ENCODE data around the gene ERCC1.
A peak's percentile ranks its signal among the peaks of the same experiment; 100 is the strongest.
"Not testable (repeated sequence)": the region's sequence is repeated elsewhere in the genome, so short reads cannot be mapped to it uniquely, and the experiment has no call there.

Gene ERCC1

GRCh38 chr19:45428384-45429231 lies 4.9 kb upstream of the ERCC1 start:
- DNase-seq = peak; percentile 29 to 48

DNA sequence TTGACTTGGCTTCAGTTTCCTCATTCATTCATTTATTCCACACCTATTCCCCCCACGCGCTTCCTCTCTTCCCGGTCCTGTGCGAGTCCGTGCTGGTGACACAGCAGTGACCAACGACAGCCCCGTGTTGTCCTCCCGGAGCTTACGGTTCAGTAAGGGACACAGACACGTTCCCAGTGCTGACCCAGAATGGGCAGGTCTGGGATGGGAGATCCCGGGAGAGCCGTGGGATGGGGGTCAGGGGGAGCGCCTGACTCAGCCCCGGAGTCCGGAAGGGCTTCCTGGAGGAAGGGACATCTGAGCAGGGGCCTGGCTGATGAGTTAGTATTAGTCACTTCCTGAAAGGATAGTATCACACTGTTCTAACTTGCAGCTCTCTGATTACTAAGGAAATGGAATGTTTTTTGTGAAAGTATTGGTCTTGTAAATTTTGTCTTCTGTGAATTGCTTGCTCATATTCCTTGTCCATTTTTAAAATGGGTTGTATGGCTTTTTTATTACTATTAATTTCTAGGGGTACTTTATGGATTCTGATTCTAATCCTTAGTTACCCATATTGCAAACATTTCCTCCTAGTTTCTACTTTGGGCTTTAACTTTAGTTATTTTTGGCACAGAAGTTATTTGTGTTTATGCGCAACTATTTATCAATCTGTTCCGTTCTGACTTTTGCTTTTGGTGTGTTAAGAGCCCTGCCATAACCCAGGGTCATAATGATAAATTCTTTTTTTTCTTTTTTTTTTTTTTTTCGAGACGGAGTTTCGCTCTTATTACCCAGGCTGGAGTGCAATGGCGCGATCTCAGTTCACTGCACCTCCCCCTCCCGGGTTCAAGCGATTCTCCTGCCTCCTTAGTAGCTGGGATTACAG lies 708 bp upstream of the ERCC1 start:
- peak in 1 of 2 donors; percentile 55 for DNase-seq

DNA sequence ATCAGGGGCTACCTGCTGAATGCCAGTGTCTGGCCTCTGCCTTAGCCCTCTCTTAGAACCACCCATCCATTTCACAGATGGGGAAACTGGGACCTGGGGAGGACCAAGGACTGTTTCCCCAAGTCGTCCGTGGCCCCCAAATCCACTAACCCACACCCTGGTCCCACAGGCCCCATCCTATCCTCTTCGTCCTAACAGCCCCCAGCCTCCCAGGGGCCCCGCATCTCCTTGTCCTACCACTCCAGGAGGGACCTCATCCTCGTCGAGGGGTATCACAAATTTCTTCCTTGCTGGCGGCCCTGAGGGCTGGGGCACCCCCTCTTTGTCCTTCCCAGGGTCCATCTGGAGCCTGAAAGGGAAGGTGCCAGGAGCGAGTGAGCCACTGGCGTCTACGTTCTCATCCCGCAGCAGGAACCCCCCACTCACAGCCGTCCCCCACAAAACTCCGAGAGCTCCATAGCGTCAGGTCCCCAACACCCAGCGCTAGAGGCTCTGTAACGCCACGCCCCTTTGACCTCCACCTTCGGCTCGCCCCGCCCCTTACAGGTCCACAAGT lies 606 bp downstream of the ERCC1 start:
- DNase-seq = peak in 1 of 2 donors; percentile 91

DNA sequence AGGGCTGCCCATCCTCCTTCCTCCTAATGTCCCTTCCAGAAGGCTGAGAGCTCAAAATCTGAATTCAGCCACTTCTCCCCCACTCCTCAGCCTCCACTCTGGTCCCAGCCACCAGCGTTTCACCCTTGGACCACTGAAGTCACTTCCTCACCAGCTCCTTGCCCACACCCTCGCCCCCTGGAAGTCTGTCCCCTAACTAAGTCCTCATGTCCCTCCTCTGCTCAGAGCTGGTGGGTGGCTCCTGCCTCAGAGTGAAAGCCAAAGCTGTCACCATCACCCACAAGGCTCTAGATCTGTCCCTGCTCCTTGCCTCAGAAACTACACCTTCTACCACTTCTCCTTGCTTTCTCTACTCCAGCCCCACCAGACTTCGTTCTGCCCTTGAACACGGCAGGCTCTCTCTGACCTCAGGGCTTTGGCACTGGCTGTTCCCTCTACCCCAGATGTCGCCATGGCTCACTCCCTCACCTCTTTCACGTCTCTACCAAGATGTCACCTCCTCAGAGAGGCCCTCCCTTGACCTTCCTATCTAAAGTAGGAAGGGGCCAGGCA lies 1.7 kb downstream of the ERCC1 start:
- DNase-seq = no peak

DNA sequence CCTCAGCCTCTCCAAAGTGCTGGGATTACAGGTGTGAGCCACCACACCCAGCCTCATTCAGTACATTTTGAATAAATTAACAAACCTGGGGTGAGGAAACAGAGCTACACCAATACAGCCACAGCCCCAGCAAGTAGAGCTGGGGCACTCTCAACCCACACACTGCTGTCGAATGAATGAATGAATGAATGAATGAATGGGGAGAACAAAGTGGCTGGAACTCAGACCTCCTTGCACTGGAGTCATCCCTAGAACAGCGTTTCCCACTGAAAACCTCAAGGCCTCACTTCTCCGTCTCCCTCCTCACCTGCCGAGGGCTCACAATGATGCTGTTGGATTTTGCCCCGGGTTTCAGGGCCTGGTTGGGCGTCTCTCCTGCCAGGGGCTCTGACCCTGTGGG lies 2.8 kb downstream of the ERCC1 start:
- no peak for DNase-seq

GRCh38 chr19:45420356-45420755 lies 3.4 kb downstream of the ERCC1 start:
- DNase-seq = no peak

- no peak for DNase-seq
Observed at GRCh38 chr19:45419895-45420294, 3.8 kb downstream of the ERCC1 start.

GRCh38 chr19:45419396-45419795 lies 4.3 kb downstream of the ERCC1 start:
- peak in 1 of 2 donors; percentile 69 for DNase-seq

DNA sequence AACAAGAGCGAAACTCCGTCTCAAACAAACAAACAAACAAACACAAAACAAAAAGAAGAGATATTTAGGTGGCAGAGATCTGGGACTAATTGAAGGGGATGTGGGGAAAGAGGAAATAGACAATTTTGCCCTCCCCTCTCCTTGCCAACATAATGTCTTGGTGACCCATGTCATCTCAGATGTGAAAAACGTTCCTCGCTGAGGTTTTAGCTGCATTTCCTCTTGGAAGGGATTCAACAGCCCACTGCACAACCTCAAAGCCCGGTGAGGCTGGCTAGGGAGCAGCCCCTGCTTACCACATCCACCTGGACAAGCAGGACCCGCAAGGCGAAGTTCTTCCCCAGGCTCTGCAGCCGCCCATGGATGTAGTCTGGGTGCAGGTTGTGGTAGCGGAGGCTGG lies 4.9 kb downstream of the ERCC1 start:
- DNase-seq = no peak

- DNase-seq = no peak
Observed at GRCh38 chr19:45417151-45417550, 6.6 kb downstream of the ERCC1 start.

DNA sequence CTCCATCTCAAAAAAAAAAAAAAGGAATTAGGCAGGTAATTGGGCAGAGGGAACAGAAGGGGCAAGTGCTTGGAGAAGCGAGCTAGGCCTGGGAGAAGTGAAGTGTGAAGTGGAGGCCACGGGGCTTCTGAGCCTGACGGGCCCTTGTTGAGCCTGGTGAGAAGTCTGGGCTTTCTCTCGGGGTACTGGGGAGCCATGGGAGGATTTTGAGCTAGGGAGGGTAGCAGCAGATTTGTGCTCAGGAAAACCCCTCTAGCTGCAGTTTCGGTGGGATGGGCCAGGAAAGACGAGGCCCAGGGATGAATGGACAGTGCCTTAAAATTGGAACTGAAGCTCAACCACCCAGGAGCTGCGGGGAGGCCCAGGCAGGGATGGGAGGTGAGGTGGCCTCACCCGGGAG lies 9.2 kb downstream of the ERCC1 start:
- no peak for DNase-seq

DNA sequence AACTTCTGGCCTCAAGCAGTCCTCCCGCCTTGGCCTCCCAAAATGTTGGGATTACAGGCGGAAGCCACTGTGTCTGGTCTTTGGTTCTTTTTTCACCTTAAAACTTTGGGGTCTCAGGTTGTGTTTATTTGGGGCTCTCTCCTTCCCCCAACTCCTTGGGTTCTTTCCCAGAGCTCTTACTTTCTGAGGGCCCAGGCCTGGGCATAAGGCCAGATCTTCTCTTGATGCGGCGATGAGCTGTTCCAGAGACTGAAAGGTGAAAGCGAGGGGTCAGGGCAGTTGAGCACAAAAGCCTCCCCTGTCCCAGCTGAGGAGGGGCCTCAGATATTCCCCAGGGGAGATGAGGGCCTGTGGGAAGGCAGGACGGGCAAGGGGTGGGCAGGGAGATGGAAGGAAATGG lies 10.2 kb downstream of the ERCC1 start:
- no peak for DNase-seq

DNA sequence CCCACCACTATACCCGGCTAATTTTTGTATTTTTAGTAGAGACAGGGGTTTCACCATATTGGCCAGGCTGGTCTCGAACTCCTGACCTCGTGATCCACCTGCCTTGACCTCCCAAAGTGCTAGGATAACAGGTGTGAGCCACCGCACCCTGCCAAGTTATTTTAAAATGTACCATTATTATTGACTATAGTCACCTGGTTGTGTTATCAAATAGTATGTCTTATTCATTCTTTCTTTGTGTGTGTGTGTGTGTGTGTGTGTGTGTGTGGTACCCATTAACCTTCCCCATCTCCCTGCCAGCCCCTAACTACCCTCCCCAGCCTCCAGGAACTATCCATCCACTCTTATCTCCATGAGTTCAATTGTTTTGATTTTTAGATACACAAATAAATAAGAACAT lies 13.4 kb downstream of the ERCC1 start:
- not testable (repeated sequence) for DNase-seq

DNA sequence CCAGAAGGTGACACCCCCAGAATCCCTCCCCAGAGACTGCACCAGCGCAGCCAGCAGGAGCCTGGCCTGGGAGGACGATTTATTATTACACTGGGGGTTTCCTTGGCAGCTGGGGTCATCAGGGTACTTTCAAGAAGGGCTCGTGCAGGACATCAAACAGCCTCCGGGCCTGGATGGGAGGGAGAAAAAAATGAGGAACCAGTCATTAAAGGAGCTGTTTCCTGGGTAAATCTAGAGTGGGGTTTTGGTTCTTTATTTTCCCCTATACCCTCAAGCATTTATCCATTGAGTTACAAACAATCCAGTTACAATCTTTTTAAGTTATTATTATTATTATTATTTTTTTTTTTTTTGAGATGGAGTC lies 14.2 kb downstream of the ERCC1 start:
- no peak for DNase-seq

- no peak for DNase-seq
Observed at GRCh38 chr19:45408830-45409556, 14.7 kb downstream of the ERCC1 start.

DNA sequence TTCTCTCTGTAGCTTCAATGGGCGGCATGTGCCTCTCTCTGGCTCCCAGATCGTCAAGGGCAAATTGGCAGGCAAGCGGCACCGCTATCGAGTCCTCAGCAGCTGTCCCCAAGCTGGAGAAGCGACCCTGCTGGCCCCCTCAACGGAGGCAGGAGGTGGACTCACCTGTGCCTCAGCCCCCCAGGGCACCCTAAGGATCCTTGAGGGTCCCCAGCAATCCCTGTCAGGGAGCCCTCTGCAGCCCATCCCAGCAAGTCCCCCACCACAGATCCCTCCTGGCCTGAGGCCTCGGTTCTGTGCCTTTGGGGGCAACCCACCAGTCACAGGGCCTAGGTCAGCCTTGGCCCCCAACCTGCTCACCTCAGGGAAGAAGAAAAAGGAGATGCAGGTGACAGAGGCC lies 15.6 kb downstream of the ERCC1 start:
- no peak for DNase-seq

DNA sequence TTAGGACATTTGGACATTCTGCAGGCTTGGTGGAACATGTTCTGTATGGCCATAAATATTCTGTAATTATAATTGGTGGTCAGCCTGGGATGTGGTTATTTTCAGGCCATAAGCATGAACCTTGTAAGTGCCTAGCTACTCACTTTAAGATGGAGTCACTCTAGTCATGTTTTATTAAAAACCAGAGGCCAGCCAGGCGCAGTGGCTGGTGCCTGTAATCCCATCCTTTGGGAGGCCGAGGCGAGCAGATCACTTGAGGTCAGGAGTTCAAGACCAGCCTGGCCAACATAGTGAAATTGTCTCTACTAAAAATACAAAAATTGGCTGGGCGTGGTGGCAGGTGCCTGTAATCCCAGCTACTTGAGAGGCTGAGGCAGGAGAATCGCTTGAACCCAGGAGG lies 16.1 kb downstream of the ERCC1 start:
- DNase-seq = not testable (repeated sequence)

- no peak for DNase-seq
Observed at GRCh38 chr19:45407091-45407375, 16.7 kb downstream of the ERCC1 start.

GRCh38 chr19:45406226-45407090 lies 17.3 kb downstream of the ERCC1 start, which contains the start of gene POLR1G:
POLR1G (plus strand) TSS chr19:45406644; CDS start chr19:45406697, 53 bp downstream.
- DNase-seq = peak; percentile 72 to 81

DNA sequence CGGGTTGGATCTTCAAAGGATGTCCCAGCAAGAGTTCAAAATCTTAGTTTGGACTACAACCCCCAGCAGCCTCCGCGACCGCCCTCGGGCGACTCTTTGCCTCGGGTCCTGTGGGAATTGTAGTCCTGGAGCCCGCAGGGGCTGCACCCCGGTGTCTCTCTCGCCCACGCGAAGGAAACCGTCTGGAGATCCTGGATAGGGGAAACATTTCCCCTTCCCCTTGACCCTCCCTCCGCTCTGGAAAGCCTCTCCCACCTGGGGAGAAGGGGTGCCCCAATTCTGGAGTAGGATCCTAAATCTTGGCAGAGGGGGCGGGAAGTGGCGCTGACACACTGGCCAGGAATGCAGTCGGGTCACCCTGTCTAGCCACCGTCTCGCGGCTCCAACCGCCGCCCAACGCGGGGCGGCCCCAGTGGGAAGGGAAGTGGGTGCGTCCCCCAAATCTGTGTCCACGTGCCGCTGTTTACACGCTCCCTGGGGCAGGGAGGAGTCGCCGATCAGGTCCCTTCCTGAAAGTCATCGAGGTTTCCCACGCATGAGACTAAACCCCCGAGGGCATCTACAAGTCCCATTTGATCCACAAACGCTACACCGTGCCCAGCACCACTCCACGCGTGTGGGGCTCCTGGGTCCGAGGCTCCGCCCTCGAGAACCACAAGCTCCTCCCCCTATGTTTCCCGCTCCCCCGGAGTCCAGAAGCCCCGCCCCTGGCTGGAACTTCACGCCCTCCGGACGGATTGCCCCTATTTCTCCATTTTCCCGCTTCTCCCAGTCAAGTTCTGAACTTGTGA lies 18.1 kb downstream of the ERCC1 start:
- DNase-seq = peak; percentile 84 to 85

All from CD4-positive, alpha-beta T cell treated with Interleukin-1 beta for 1 hour (primary cell).